Lower leg skin (tissue), 4 donors: ENCODE data around the gene WHRN. TPM values are rescaled to one million over a fixed set of nuclear protein-coding genes. Genes with fewer than 3 reads are reported as not detected.

Experiments
- DNase-seq, 2 donors: peaks; one replicate each; pipeline ENCODE4 v3.0.0-alpha.2; 2019; ENCODE audit warnings: low spot score in 2 of 2
- H3K4me3 ChIP-seq: fragments of 200-600 bp; sonication (generic); 2 replicates; pipeline ENCODE4 v1.5.1; 2017; ENCODE audit warnings: mild to moderate bottlenecking, low read depth; ENCODE audit not compliant: poor library complexity, severe bottlenecking
- POLR2A ChIP-seq, 2 donors: fragments of 450-650 bp; IDR thresholded peaks; one replicate each; pipeline ENCODE4 v1.6.1; 2016 to 2017; ENCODE audit warnings: antibody characterized with exemption in 2 of 2, mild to moderate bottlenecking in 1 of 2, moderate library complexity in 1 of 2
- WGBS, 2 donors: methylation state at CpG; one replicate each; pipeline ENCODE4 v1.1.5; 2018; 5-methylcytosine and 5-hydroxymethylcytosine counted together
- intact Hi-C: fragments of 100-400 bp; cut with DNase I; formaldehyde crosslinking; loops from one replicate; pipeline ENCODE4 v1.15.0; 2023; ENCODE audit warnings: low total_unique reads
- total RNA-seq, 4 donors: library from RNA; depleted of rRNA; stranded (reverse); fragments of >200 nt; gene quantifications; one replicate each; pipeline ENCODE4 v1.1.0, GENCODE V29; 2016
- TF ChIP-seq, protein P1 (sequence below), 3 donors: fragments of 450-650 bp; IDR thresholded peaks; one replicate each; pipeline ENCODE4 v1.5.1; 2016; ENCODE audit warnings: antibody characterized with exemption in 3 of 3, mild to moderate bottlenecking in 3 of 3, moderate library complexity in 2 of 3

Gene WHRN
- total RNA-seq, 4 donors from 2014 or later, result 8.7 to 15.0 (median 10.5) TPM

- 92 to 94% methylated on average over 8 to 11 of the region's 11 CpGs for WGBS, 2 donors
- DNase-seq, result peak in 1 of 2 donors; percentile 10
- no peak overlapping the region for H3K4me3 ChIP-seq
- intact Hi-C loops, result no loop called here
- no peak for TF ChIP-seq POLR2A (IDR thresholded peaks at IDR 0.05)
- TF ChIP-seq, protein P1, sequence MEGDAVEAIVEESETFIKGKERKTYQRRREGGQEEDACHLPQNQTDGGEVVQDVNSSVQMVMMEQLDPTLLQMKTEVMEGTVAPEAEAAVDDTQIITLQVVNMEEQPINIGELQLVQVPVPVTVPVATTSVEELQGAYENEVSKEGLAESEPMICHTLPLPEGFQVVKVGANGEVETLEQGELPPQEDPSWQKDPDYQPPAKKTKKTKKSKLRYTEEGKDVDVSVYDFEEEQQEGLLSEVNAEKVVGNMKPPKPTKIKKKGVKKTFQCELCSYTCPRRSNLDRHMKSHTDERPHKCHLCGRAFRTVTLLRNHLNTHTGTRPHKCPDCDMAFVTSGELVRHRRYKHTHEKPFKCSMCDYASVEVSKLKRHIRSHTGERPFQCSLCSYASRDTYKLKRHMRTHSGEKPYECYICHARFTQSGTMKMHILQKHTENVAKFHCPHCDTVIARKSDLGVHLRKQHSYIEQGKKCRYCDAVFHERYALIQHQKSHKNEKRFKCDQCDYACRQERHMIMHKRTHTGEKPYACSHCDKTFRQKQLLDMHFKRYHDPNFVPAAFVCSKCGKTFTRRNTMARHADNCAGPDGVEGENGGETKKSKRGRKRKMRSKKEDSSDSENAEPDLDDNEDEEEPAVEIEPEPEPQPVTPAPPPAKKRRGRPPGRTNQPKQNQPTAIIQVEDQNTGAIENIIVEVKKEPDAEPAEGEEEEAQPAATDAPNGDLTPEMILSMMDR (IDR thresholded peaks at IDR 0.05), result no peak
These were observed 26.8 kb downstream of the WHRN start for GRCh38 chr9:114478459-114478858.

- H3K4me3 ChIP-seq, result no peak overlapping the region
- 88 to 97% methylated on average over 2 to 3 of the region's 3 CpGs for WGBS, 2 donors
- intact Hi-C loops, result no loop called here
- no peak for DNase-seq
- TF ChIP-seq POLR2A (IDR thresholded peaks at IDR 0.05), result no peak
- TF ChIP-seq, protein P1 (IDR thresholded peaks at IDR 0.05), result no peak
These were observed 27.6 kb downstream of the WHRN start for GRCh38 chr9:114477642-114478041.

DNA sequence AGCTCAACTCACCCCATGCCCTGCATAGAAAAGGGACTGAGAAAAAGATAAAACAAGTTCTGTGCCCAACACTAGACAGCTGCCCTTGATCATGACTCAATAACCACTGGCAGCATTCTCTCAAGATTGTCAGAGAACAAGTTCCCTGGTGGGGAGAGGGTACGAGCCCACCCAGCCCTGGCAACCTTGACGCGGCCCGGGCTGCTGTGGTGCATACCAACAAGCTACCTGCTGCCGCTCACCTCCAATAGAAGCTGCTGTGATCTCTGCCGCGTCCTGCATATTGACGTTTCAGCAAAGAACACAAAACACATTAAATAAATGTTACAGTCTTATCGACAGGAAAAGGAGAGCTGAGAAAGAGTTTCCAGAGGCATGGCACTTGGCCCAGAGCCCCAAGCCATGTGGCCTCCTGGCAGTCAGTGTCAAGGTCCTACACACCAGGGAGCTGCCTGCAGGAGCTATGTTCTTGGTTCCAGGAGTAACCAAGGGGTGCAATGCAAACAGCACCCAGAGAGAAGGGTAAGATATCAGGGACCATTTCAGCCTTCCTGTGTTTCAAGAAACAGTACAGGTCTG is 28.3 kb downstream of the WHRN start:
- peak in 1 of 2 donors; percentile 58 for DNase-seq
- no peak overlapping the region for H3K4me3 ChIP-seq
- 89 to 92% methylated on average over 9 of the region's 9 CpGs for WGBS, 2 donors
- TF ChIP-seq POLR2A (IDR thresholded peaks at IDR 0.05), result no peak
- intact Hi-C loops, result no loop called here

DNA sequence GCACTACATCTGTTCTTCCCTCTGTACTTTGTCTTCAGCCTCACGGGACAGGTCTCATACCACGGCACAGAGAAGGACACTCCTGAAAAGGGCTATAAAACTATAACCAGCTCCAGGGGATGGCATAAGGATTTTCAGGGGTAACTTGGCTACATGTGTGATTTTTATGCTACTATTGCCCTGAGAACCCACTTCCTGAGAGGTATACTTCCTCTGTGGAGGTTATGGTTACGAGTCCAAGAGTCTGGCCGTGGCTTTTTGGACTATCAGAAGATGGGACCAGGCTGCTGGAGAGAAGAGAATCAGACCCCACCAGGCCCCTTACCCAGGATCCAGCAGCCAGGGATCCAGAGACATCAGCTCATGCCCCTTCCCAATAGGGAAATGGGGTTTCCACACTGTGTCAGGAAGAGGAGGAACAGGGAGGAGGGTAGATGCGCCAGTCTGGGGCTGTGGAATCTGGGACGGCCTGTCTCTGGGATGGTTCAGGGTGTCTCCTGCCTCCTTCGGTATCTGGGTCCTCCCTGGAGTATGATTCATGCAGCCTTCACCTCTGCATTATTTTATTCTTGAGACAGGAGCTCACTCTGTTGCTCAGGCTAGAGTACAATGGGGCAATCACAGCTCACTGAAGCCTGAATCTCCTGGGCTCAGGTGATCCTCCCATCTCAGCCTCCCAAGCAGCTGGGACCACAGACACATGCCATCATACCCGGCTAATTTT is 29.7 kb downstream of the WHRN start:
- intact Hi-C loops, result no loop called here
- peak in 1 of 2 donors; percentile 60 for DNase-seq
- WGBS, 2 donors, result 63% methylated on average over 8 of the region's 8 CpGs
- TF ChIP-seq, protein P1 (IDR thresholded peaks at IDR 0.05), result no peak
- no peak for TF ChIP-seq POLR2A (IDR thresholded peaks at IDR 0.05)
- H3K4me3 ChIP-seq, result no peak overlapping the region

DNA sequence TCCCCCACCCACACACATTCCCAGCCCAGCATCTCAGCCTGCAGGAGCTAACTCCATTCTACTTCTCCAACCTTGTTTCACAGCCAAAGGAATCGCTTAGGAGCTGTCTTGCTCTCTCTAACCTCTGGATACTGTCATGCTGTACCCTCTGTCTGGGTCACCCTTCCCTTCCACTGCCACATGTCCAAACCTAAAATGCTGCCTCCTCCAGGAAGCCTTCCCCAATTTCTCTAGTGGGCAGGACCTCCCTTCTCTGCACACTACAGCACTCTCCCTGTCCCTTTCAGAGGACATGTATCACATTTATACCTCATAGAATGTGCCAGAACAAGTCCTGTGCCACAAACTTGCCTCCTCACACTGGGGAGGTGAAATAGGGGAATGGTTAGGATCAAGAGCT is 30.8 kb downstream of the WHRN start:
- DNase-seq, result peak in 1 of 2 donors; percentile 59
- intact Hi-C loops, result no loop called here
- WGBS, 2 donors, result 85 to 89% methylated on average over 1 of the region's 1 CpG
- H3K4me3 ChIP-seq, result no peak overlapping the region
- TF ChIP-seq, protein P1 (IDR thresholded peaks at IDR 0.05), result no peak
- TF ChIP-seq POLR2A (IDR thresholded peaks at IDR 0.05), result no peak

DNA sequence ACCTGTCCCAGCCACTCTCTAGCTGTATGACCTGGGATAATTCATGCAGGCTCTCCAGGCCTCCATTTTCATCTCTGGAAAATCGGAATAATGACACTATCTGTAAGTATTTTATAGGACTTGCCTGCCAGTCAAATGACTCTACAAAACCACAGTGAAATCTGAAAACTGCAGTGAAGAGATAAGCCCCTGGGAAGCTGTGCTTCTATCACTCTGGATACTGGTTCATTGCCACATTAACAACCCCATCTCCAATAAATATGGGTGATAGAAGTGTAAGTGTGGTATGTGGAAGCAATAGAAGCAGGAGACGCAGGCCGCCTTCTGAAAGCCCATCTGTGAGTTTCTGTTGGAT is 31.8 kb downstream of the WHRN start:
- 85 to 88% methylated on average over 3 of the region's 3 CpGs for WGBS, 2 donors

More for the DNA sequence above, 31.8 kb downstream of the WHRN start:
- no peak for TF ChIP-seq POLR2A (IDR thresholded peaks at IDR 0.05)
- TF ChIP-seq, protein P1 (IDR thresholded peaks at IDR 0.05), result no peak
- no peak for DNase-seq
- H3K4me3 ChIP-seq, result no peak overlapping the region
- intact Hi-C loops, result no loop called here
